ENCODE data around the gene CCDC92B. TPM values are rescaled to one million over a fixed set of nuclear protein-coding genes. Genes with fewer than 3 reads are reported as not detected.
A peak's percentile ranks its signal among the peaks of the same experiment; 100 is the strongest.

Gene CCDC92B
- total RNA-seq, 4 donors from 2014 or later: 0.30 TPM; not detected in 3

- H3K4me3 ChIP-seq: peak overlapping the region in 2 of 4 donors; percentile 27 to 49
- peaks cover 0 to 13% (median 4%) of the 10 kb centered on the region in 4 donors for H3K4me1 ChIP-seq
- peak overlapping the region in 2 of 4 donors; percentile 11 to 41 for H3K27ac ChIP-seq
- H3K9me3 ChIP-seq: no peaks in the 10 kb centered on the region
- no peak for TF ChIP-seq POLR2A (IDR thresholded peaks at IDR 0.05)
- no peak for TF ChIP-seq EP300 (IDR thresholded peaks at IDR 0.05)
- TF ChIP-seq CTCF (IDR thresholded peaks at IDR 0.05): no peak
- peaks cover 0 to 56% of the 10 kb centered on the region in 2 donors for H3K27me3 ChIP-seq
- 12 to 23% methylated on average over 5 to 12 of the region's 18 CpGs for WGBS, 2 donors
- H3K36me3 ChIP-seq: no peaks in the 10 kb centered on the region
- no peak for DNase-seq (ENCODE audit: low spot score in 2 of 2)
Measured at GRCh38 chr17:2723505-2723996, 25.9 kb downstream of the CCDC92B start.

- no peak for DNase-seq (ENCODE audit: low spot score in 2 of 2)
- no peaks in the 10 kb centered on the region for H3K9me3 ChIP-seq
- no peak overlapping the region for H3K27ac ChIP-seq
- 44 to 51% methylated on average over 9 to 10 of the region's 10 CpGs for WGBS, 2 donors
- H3K4me1 ChIP-seq: peaks cover 0 to 13% (median 4%) of the 10 kb centered on the region in 4 donors
- H3K27me3 ChIP-seq: peaks cover 0 to 52% of the 10 kb centered on the region in 2 donors
- no peaks in the 10 kb centered on the region for H3K36me3 ChIP-seq
- TF ChIP-seq EP300 (IDR thresholded peaks at IDR 0.05) (no peak), CTCF (IDR thresholded peaks at IDR 0.05) (no peak)
- no peak overlapping the region for H3K4me3 ChIP-seq
Measured at GRCh38 chr17:2722611-2723010, 26.8 kb downstream of the CCDC92B start.

- TF ChIP-seq EP300 (IDR thresholded peaks at IDR 0.05): no peak
- TF ChIP-seq POLR2A (IDR thresholded peaks at IDR 0.05): no peak
- TF ChIP-seq CTCF (IDR thresholded peaks at IDR 0.05): no peak
- Histone ChIP-seq H3K4me1 (peaks cover 0 to 13% (median 4%) of the 10 kb centered on the region in 4 donors), H3K27ac (no peak overlapping the region), H3K4me3 (no peak overlapping the region), H3K9me3 (no peaks in the 10 kb centered on the region), H3K27me3 (peaks cover 0 to 42% of the 10 kb centered on the region in 2 donors), H3K36me3 (no peaks in the 10 kb centered on the region)
- DNase-seq (ENCODE audit: low spot score in 2 of 2): no peak
- 69 to 73% methylated on average over 4 of the region's 4 CpGs for WGBS, 2 donors
Measured at GRCh38 chr17:2721603-2722002, 27.8 kb downstream of the CCDC92B start.

- no peak for DNase-seq (ENCODE audit: low spot score in 2 of 2)
- H3K36me3 ChIP-seq: no peaks in the 10 kb centered on the region
- TF ChIP-seq EP300 (IDR thresholded peaks at IDR 0.05) (no peak), POLR2A (IDR thresholded peaks at IDR 0.05) (no peak), CTCF (IDR thresholded peaks at IDR 0.05) (no peak)
- 49 to 73% methylated on average over 2 to 4 of the region's 4 CpGs for WGBS, 2 donors
- H3K4me1 ChIP-seq: peaks cover 0 to 11% (median 4%) of the 10 kb centered on the region in 4 donors
- no peak overlapping the region for H3K4me3 ChIP-seq
- H3K27me3 ChIP-seq: peaks cover 0 to 27% of the 10 kb centered on the region in 2 donors
- no peak overlapping the region for H3K27ac ChIP-seq
- no peaks in the 10 kb centered on the region for H3K9me3 ChIP-seq
Measured at GRCh38 chr17:2719861-2720260, 29.6 kb downstream of the CCDC92B start.

GRCh38 chr17:2718150-2718938, 31.1 kb downstream of the CCDC92B start:
- Histone ChIP-seq H3K36me3 (no peaks in the 10 kb centered on the region), H3K9me3 (no peaks in the 10 kb centered on the region), H3K4me1 (no peaks in the 10 kb centered on the region), H3K27ac (no peak overlapping the region), H3K27me3 (peaks cover 0 to 17% of the 10 kb centered on the region in 2 donors), H3K4me3 (no peak overlapping the region)
- WGBS, 2 donors: 69 to 75% methylated on average over 13 of the region's 13 CpGs
- TF ChIP-seq POLR2A (IDR thresholded peaks at IDR 0.05) (no peak), EP300 (IDR thresholded peaks at IDR 0.05) (no peak), CTCF (IDR thresholded peaks at IDR 0.05) (no peak)
- DNase-seq (ENCODE audit: low spot score in 2 of 2): no peak

All from tibial nerve (tissue), 4 donors.